HepG2 (cell line): ENCODE measurements around the gene DMAC1. TPM values are rescaled to one million over a fixed set of nuclear protein-coding genes. Genes with fewer than 3 reads are reported as not detected.

Experiments used
- ATAC-seq: fragments of 200-7000 bp; cut with Tn5 transposase; 3 replicates; pipeline ENCODE4 v1.9.1; 2020; ENCODE audit warnings: mild to moderate bottlenecking, moderate library complexity
- BruUV-seq: library from RNA; stranded (reverse); fragments of 400-500 nt; replicated peaks from 2 replicates; lab custom pipeline; 2021; lab: Mats Ljungman, UMichigan
- CTCF ChIA-PET: fragments of 300-600 bp; formaldehyde crosslinking; extraction: SDS; loops from one replicate; lab custom pipeline; 2021; ENCODE audit warnings: low total read pairs, inconsistent platforms, low intra/inter-chr PET ratio; lab: Yijun Ruan, JAX
- POLR2A ChIA-PET: fragments of 350-600 bp; sonication (Branson Sonifier 250); formaldehyde crosslinking; loops from one replicate; lab custom pipeline; 2020; ENCODE audit warnings: antibody characterized with exemption, inconsistent platforms; lab: Yijun Ruan, JAX
- DNase-seq: peaks from one replicate; pipeline ENCODE4 v3.0.0-alpha.2; 2015; ENCODE audit warnings: low spot score
- FAIRE-seq: peaks from 3 replicates; lab custom pipeline; 2011; peaks lifted over from hg19 to GRCh38; lab: Jason Lieb, UNC
- H2AFZ ChIP-seq: one replicate; pipeline ENCODE4 v1.6.1; 2011; ENCODE audit warnings: low read length, inconsistent platforms
- H3K27ac ChIP-seq: fragments of 300-600 bp; 3 replicates; pipeline ENCODE4 v1.8.0; 2011; ENCODE audit warnings: mixed run types, mild to moderate bottlenecking, mixed read lengths, low read length, inconsistent platforms; ENCODE audit not compliant: insufficient read depth; ENCODE audit errors: extremely low read length
- H3K27me3 ChIP-seq, 2 experiments: fragments of 200-600 bp in 1 of 2; 2 replicates in 1 of 2; 3 replicates in 1 of 2; pipeline versions ENCODE4 v1.6.0 to v1.8.0; 2011; ENCODE audit warnings: low read length in 2 of 2, mild to moderate bottlenecking in 2 of 2, moderate library complexity in 2 of 2, inconsistent platforms in 1 of 2; ENCODE audit not compliant: insufficient read depth in 2 of 2, control insufficient read depth in 1 of 2
- H3K36me3 ChIP-seq, 2 experiments: fragments of 200-600 bp in 1 of 2; replicated peaks in 1 of 2; 2 replicates in 1 of 2; 3 replicates in 1 of 2; pipeline versions ENCODE4 v1.5.1 to v1.8.0; 2011; ENCODE audit warnings: low read length in 2 of 2, inconsistent platforms in 1 of 2; ENCODE audit not compliant: insufficient read depth in 2 of 2, control insufficient read depth in 1 of 2
- H3K4me1 ChIP-seq: 2 replicates; pipeline ENCODE4 v1.5.1; 2012; ENCODE audit warnings: low read length, inconsistent platforms; ENCODE audit not compliant: insufficient read depth
- H3K4me2 ChIP-seq: 2 replicates; pipeline ENCODE4 v1.6.0; 2011; ENCODE audit warnings: low read depth, low read length, inconsistent platforms
- H3K4me3 ChIP-seq, 3 experiments: fragments of 200-600 bp in 1 of 3; sonication (generic), shearing (Covaris generic) in 1 of 3; replicated peaks in 1 of 3; 2 replicates each; pipeline ENCODE4 v1.5.1; 2011 to 2016; ENCODE audit warnings: low read length in 3 of 3, inconsistent platforms in 2 of 3, low read depth in 2 of 3, mild to moderate bottlenecking in 2 of 3, control low read depth in 1 of 3, mixed read lengths in 1 of 3; ENCODE audit not compliant: insufficient read depth in 1 of 3
- H3K79me2 ChIP-seq: one replicate; pipeline ENCODE4 v1.6.1; 2011; ENCODE audit warnings: low read length, inconsistent platforms; ENCODE audit not compliant: insufficient read depth
- H3K9ac ChIP-seq: 2 replicates; pipeline ENCODE4 v1.6.0; 2011; ENCODE audit warnings: mild to moderate bottlenecking, low read depth, low read length, inconsistent platforms; ENCODE audit not compliant: insufficient read depth
- H3K9me3 ChIP-seq: 2 replicates; pipeline ENCODE4 v1.5.1; 2012; ENCODE audit warnings: mild to moderate bottlenecking, low read length
- H4K20me1 ChIP-seq: 2 replicates; pipeline ENCODE4 v1.6.0; 2011; ENCODE audit warnings: inconsistent platforms, mild to moderate bottlenecking, low read length, moderate library complexity; ENCODE audit not compliant: insufficient read depth
- ATRX ChIP-seq: sonication (generic); formaldehyde crosslinking; IDR thresholded peaks from 2 replicates; pipeline ENCODE4 v1.4.0; 2020; ENCODE audit warnings: missing genetic modification reagents, borderline replicate concordance
- FOXA3 ChIP-seq: IDR thresholded peaks from 2 replicates; pipeline ENCODE4 v1.6.1; 2016; ENCODE audit warnings: missing genetic modification reagents, missing compliant biosample characterization
- KAT7 ChIP-seq: IDR thresholded peaks from 2 replicates; pipeline ENCODE4 v1.6.1; 2018; ENCODE audit warnings: borderline replicate concordance, missing compliant biosample characterization
- MTERF4 ChIP-seq: sonication (generic); formaldehyde crosslinking; IDR thresholded peaks from 2 replicates; pipeline ENCODE4 v1.8.0; 2023; ENCODE audit warnings: mild to moderate bottlenecking, missing genetic modification reagents
- ZFP37 ChIP-seq: sonication (generic); formaldehyde crosslinking; IDR thresholded peaks from 2 replicates; pipeline ENCODE4 v1.4.0; 2020; ENCODE audit warnings: missing genetic modification reagents, borderline replicate concordance
- ZNF775 ChIP-seq: sonication (generic); formaldehyde crosslinking; IDR thresholded peaks from 2 replicates; pipeline ENCODE4 v1.4.0; 2020; ENCODE audit warnings: missing genetic modification reagents, mild to moderate bottlenecking, moderate library complexity, borderline replicate concordance
- in situ Hi-C: cut with HindIII; loops from 2 replicates; pipeline ENCODE4 v1.10.0; 2017; ENCODE audit warnings: low pct_unique_long_range_greater_than_20kb; ENCODE audit not compliant: extremely low pct_ligation_motif_present
- intact Hi-C: fragments of 100-400 bp; cut with micrococcal nuclease; formaldehyde crosslinking; loops from one replicate; pipeline ENCODE4 v1.10.0; 2022; ENCODE audit not compliant: unreplicated experiment
- polyA plus RNA-seq, 8 experiments: library from polyadenylated mRNA; depleted of rRNA in 3 of 8; stranded (reverse) in 7 of 8; unstranded in 1 of 8; fragments of >200 nt; fragmentation: Illumina TruSeq in 4 of 8; extraction: Trizol in 4 of 8; gene quantifications; 2 replicates each; pipeline versions ENCODE4 v1.2.1 to v1.2.3, GENCODE V29; 2011 to 2016; ENCODE audit warnings: low read depth in 4 of 8, missing spikeins in 1 of 8, mixed read lengths in 1 of 8; ENCODE audit not compliant: insufficient read depth in 1 of 8
- total RNA-seq, 5 experiments: library from RNA; depleted of rRNA; stranded (reverse); fragments of >200 nt; fragmentation: Illumina TruSeq; extraction: Trizol; gene quantifications; 2 replicates each; pipeline ENCODE4 v1.2.3, GENCODE V29; 2016; ENCODE audit warnings: low read depth in 1 of 5
- TF ChIP-seq, protein P1 (sequence below): sonication (generic); formaldehyde crosslinking; conservative IDR thresholded peaks from 2 replicates; pipeline ENCODE4 v1.5.0; 2020; ENCODE audit warnings: missing genetic modification reagents

Gene DMAC1
- total and polyA plus RNA-seq, 2 of the 13 experiments (the other 11 are each of a cell fraction or from before 2014, with no cell fraction given), result 44.3 to 72.9 TPM

DNA sequence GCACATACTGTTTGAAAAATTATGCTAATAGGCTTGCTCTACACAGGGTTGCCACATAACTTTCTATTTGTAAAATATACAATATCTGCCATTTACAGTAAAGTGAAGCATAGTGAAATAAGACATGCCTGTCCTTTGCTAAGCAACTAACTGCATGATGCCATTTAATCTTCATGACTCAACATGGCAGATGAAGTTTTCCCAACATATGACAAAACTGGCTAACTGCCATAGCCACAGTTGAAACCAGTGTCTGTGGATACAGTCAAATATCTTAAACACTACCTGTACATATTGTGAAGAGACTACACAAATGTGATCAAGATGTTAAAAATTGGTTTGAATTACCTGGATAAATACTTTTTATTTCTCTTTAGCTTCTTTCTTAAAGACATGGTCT, 3.1 kb upstream of the DMAC1 start:
- ATAC-seq, result no peak
- Histone ChIP-seq H3K27ac (no peak overlapping the region), H3K4me1 (peaks cover 12% of the 10 kb centered on the region), H3K9me3 (no peaks in the 10 kb centered on the region), H3K36me3 (no peaks in the 10 kb centered on the region), H3K4me2 (no peak overlapping the region), H4K20me1 (no peaks in the 10 kb centered on the region), H3K27me3 (no peaks in the 10 kb centered on the region), H2AFZ (no peak overlapping the region), H3K4me3 (no peak overlapping the region), H3K79me2 (peaks cover 10% of the 10 kb centered on the region), H3K9ac (no peak overlapping the region)
- DNase-seq, result no peak
- CTCF ChIA-PET, result no interaction called here
- FAIRE-seq, result no peak
- no TSS peak for BruUV-seq
- POLR2A ChIA-PET, result no interaction called here
- TF ChIP-seq, protein P1, sequence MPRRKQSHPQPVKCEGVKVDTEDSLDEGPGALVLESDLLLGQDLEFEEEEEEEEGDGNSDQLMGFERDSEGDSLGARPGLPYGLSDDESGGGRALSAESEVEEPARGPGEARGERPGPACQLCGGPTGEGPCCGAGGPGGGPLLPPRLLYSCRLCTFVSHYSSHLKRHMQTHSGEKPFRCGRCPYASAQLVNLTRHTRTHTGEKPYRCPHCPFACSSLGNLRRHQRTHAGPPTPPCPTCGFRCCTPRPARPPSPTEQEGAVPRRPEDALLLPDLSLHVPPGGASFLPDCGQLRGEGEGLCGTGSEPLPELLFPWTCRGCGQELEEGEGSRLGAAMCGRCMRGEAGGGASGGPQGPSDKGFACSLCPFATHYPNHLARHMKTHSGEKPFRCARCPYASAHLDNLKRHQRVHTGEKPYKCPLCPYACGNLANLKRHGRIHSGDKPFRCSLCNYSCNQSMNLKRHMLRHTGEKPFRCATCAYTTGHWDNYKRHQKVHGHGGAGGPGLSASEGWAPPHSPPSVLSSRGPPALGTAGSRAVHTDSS (CRISPR knock-in tag), result no peak
- no peak for TF ChIP-seq FOXA3
- TF ChIP-seq ZFP37 (CRISPR knock-in tag), result no peak
- no peak for TF ChIP-seq KAT7 (CRISPR knock-in tag)
- no peak for TF ChIP-seq ZNF775 (CRISPR knock-in tag)
- TF ChIP-seq MTERF4 (CRISPR knock-in tag), result no peak
- no peak for TF ChIP-seq ATRX (CRISPR knock-in tag)
- intact Hi-C loops, result no loop called here
- in situ Hi-C loops, result no loop called here
